HG02571 (cell line): ENCODE measurements around the gene NXNL1.
"Not testable (repeated sequence)": the region's sequence is repeated elsewhere in the genome, so short reads cannot be mapped to it uniquely, and the experiment has no call there.

Experiments
- ATAC-seq: cut with Tn5 transposase; IDR thresholded peaks from one replicate; pipeline ENCODE4 v1.9.1; 2021; ENCODE audit warnings: mild to moderate bottlenecking, moderate library complexity; ENCODE audit not compliant: unreplicated experiment

The NXNL1 gene

GRCh38 chr19:17460372-17461230 lies at the start of gene NXNL1:
Gene NXNL1, minus strand, starts transcription at chr19:17460926. Its CDS starts 57 bp downstream, at chr19:17460869.
- ATAC-seq, result no peak

GRCh38 chr19:17508558-17508933 lies 47.8 kb upstream of the NXNL1 start:
- ATAC-seq, result not testable (repeated sequence)

GRCh38 chr19:17506745-17507144 lies 46.0 kb upstream of the NXNL1 start:
- no peak for ATAC-seq

- ATAC-seq, result no peak
Measured at GRCh38 chr19:17505223-17505622, 44.5 kb upstream of the NXNL1 start.

GRCh38 chr19:17504456-17504855 lies 43.7 kb upstream of the NXNL1 start:
- no peak for ATAC-seq

GRCh38 chr19:17504030-17504429 lies 43.3 kb upstream of the NXNL1 start:
- ATAC-seq, result no peak

- ATAC-seq, result no peak
Measured at GRCh38 chr19:17503240-17503639, 42.5 kb upstream of the NXNL1 start.

GRCh38 chr19:17500447-17501198 lies 39.9 kb upstream of the NXNL1 start:
- ATAC-seq, result no peak

- ATAC-seq, result no peak
Measured at GRCh38 chr19:17499648-17500446, 39.1 kb upstream of the NXNL1 start.

GRCh38 chr19:17499025-17499424 lies 38.3 kb upstream of the NXNL1 start:
- ATAC-seq, result not testable (repeated sequence)

GRCh38 chr19:17497149-17497798 lies 36.5 kb upstream of the NXNL1 start:
- ATAC-seq, result no peak

- ATAC-seq, result no peak
Measured at GRCh38 chr19:17496337-17496997, 35.7 kb upstream of the NXNL1 start.

GRCh38 chr19:17495639-17496296 lies 35.0 kb upstream of the NXNL1 start:
- ATAC-seq, result no peak

GRCh38 chr19:17491287-17491686 lies 30.6 kb upstream of the NXNL1 start:
- ATAC-seq, result no peak

GRCh38 chr19:17490411-17490810 lies 29.7 kb upstream of the NXNL1 start:
- no peak for ATAC-seq

- no peak for ATAC-seq
Measured at GRCh38 chr19:17489392-17490030, 28.8 kb upstream of the NXNL1 start.

- no peak for ATAC-seq
Measured at GRCh38 chr19:17488593-17489391, 28.1 kb upstream of the NXNL1 start.
